Measurements from ENCODE around the gene STK25.

Gene STK25

GRCh38 chr2:241494311-241494908, 14.0 kb downstream of the STK25 start:
- H3K4me1 Mint-ChIP-seq = no peaks in the 10 kb centered on the region
- no peak overlapping the region for H3K27ac Mint-ChIP-seq
- no peaks in the 10 kb centered on the region for H3K9me3 Mint-ChIP-seq
- H3K36me3 Mint-ChIP-seq (ENCODE audit: low read depth) = peaks cover 28% of the 10 kb centered on the region
- no peak overlapping the region for H3K4me3 Mint-ChIP-seq
- H3K27me3 Mint-ChIP-seq (ENCODE audit: low read depth) = no peaks in the 10 kb centered on the region
- no peak for TF ChIP-seq CTCF (IDR thresholded peaks at IDR 0.05; ENCODE audit: unreplicated experiment in 3 of 3)

- no peak for TF ChIP-seq CTCF (IDR thresholded peaks at IDR 0.05; ENCODE audit: unreplicated experiment in 3 of 3)
- Mint-ChIP-seq H3K27ac (no peak overlapping the region), H3K27me3 (ENCODE audit: low read depth) (no peaks in the 10 kb centered on the region), H3K4me1 (no peaks in the 10 kb centered on the region), H3K4me3 (no peak overlapping the region), H3K36me3 (ENCODE audit: low read depth) (peaks cover 33% of the 10 kb centered on the region), H3K9me3 (no peaks in the 10 kb centered on the region)
Observed at GRCh38 chr2:241493092-241493491, 15.3 kb downstream of the STK25 start.

GRCh38 chr2:241492174-241492565, 16.2 kb downstream of the STK25 start:
- Mint-ChIP-seq H3K36me3 (ENCODE audit: low read depth) (peaks cover 32% of the 10 kb centered on the region), H3K4me3 (no peak overlapping the region), H3K4me1 (no peaks in the 10 kb centered on the region)

GRCh38 chr2:241491549-241492173, 16.7 kb downstream of the STK25 start:
- no peak for TF ChIP-seq CTCF (IDR thresholded peaks at IDR 0.05; ENCODE audit: unreplicated experiment in 3 of 3)
- no peak overlapping the region for H3K27ac Mint-ChIP-seq
- H3K9me3 Mint-ChIP-seq = no peaks in the 10 kb centered on the region
- H3K4me3 Mint-ChIP-seq = no peak overlapping the region
- no peaks in the 10 kb centered on the region for H3K4me1 Mint-ChIP-seq
- peaks cover 33% of the 10 kb centered on the region for H3K36me3 Mint-ChIP-seq (ENCODE audit: low read depth)
- H3K27me3 Mint-ChIP-seq (ENCODE audit: low read depth) = no peaks in the 10 kb centered on the region

More at GRCh38 chr2:241492174-241492565, 16.2 kb downstream of the STK25 start:
- TF ChIP-seq CTCF (IDR thresholded peaks at IDR 0.05; ENCODE audit: unreplicated experiment in 3 of 3) = no peak
- Mint-ChIP-seq H3K27me3 (ENCODE audit: low read depth) (no peaks in the 10 kb centered on the region), H3K9me3 (no peaks in the 10 kb centered on the region), H3K27ac (no peak overlapping the region)

- Mint-ChIP-seq H3K27ac (no peak overlapping the region), H3K4me1 (no peaks in the 10 kb centered on the region), H3K27me3 (ENCODE audit: low read depth) (no peaks in the 10 kb centered on the region), H3K36me3 (ENCODE audit: low read depth) (peaks cover 30% of the 10 kb centered on the region), H3K4me3 (no peak overlapping the region), H3K9me3 (no peaks in the 10 kb centered on the region)
- no peak for TF ChIP-seq CTCF (IDR thresholded peaks at IDR 0.05; ENCODE audit: unreplicated experiment in 3 of 3)
Observed at GRCh38 chr2:241490825-241491506, 17.4 kb downstream of the STK25 start.
